Heart right ventricle (tissue), 16 donors: ENCODE results near the gene ZNF609. TPM values are rescaled to one million over a fixed set of nuclear protein-coding genes. Genes with fewer than 3 reads are reported as not detected.

Experiments used
- ATAC-seq, 8 donors: fragments of 200-7000 bp; cut with Tn5 transposase; one replicate each; pipeline ENCODE4 v1.9.1; 2020; ENCODE audit warnings: mild to moderate bottlenecking in 8 of 8, moderate library complexity in 8 of 8, moderate number of reproducible peaks in 1 of 8
- DNase-seq, 2 donors: peaks; one replicate each; pipeline ENCODE4 v3.0.0-alpha.2; 2020
- H3K27ac ChIP-seq, 10 donors: fragments of 200-600 bp; sonication (generic) in 2 of 10; one replicate each; pipeline versions ENCODE4 v1.5.0 to v1.8.0; 2020 to 2022; ENCODE audit warnings: mild to moderate bottlenecking in 3 of 10
- H3K27me3 ChIP-seq, 7 donors: fragments of 200-600 bp; one replicate each; pipeline ENCODE4 v1.8.0; 2021 to 2022; ENCODE audit warnings: mild to moderate bottlenecking in 2 of 7
- H3K36me3 ChIP-seq, 9 donors: fragments of 200-600 bp; sonication (generic) in 1 of 9; one replicate each; pipeline versions ENCODE4 v1.5.0 to v1.8.0; 2020 to 2022; ENCODE audit warnings: mild to moderate bottlenecking in 2 of 9
- H3K4me1 ChIP-seq, 9 donors: fragments of 200-600 bp; sonication (generic) in 1 of 9; one replicate each; pipeline versions ENCODE4 v1.5.0 to v1.8.0; 2020 to 2022; ENCODE audit warnings: mild to moderate bottlenecking in 4 of 9
- H3K4me3 ChIP-seq, 10 donors: fragments of 200-600 bp; sonication (generic) in 2 of 10; one replicate each; pipeline versions ENCODE4 v1.5.0 to v1.8.0; 2020 to 2022; ENCODE audit warnings: mild to moderate bottlenecking in 7 of 10, moderate library complexity in 2 of 10
- H3K9me3 ChIP-seq, 11 donors: fragments of 200-600 bp in 10 of 11; sonication (generic) in 2 of 11; one replicate each; pipeline versions ENCODE4 v1.5.0 to v1.8.0; 2013 to 2022; ENCODE audit warnings: mild to moderate bottlenecking in 2 of 11, control low read depth in 1 of 11, moderate library complexity in 1 of 11
- WGBS, 2 donors: extraction: QIAGEN DNeasy Blood & Tissue Kit; methylation state at CpG; one replicate each; pipeline ENCODE4 v1.1.7; 2013; ENCODE audit warnings: inconsistent platforms in 1 of 2; 5-methylcytosine and 5-hydroxymethylcytosine counted together
- intact Hi-C, 10 donors: fragments of 100-400 bp; cut with DNase I; formaldehyde crosslinking; loops; one replicate each; pipeline versions ENCODE4 v1.11.1 to v1.14.2; 2022
- polyA plus RNA-seq, 2 donors: library from polyadenylated mRNA; stranded (reverse); fragments of 200-250 nt; gene quantifications; one replicate each; pipeline ENCODE4 v1.2.3, GENCODE V29; 2013
- total RNA-seq, 10 donors: library from RNA; stranded (reverse); fragmentation: NEBNext Ultra II Directional in 3 of 10; extraction: Animal tissue kit (Norgen Biotek cat#: 25700) in 3 of 10; gene quantifications; one replicate each; pipeline versions ENCODE4 v1.2.1 to v1.2.4, GENCODE V29; 2021 to 2023
- TF ChIP-seq, protein P1 (sequence below), 9 donors: fragments of 200-600 bp; sonication (generic) in 2 of 9; IDR thresholded peaks; one replicate each; pipeline versions ENCODE4 v1.5.0 to v1.8.0; 2021 to 2022; ENCODE audit warnings: antibody characterized with exemption in 9 of 9, mild to moderate bottlenecking in 5 of 9, moderate library complexity in 1 of 9
- donor health status: Arrhythmogenic right ventricular cardiomyopathy.
- donor health status: ischemic (EF 13 %, LVEDD 7.1; RV severe dilation, severe dysfunction).
- donor health status: healthy with polysubstance abuse.
- donor health status: DM: no; HTN: yes; CAD: no.
- donor health status: DM: no; HTN: no; CAD: no.
- donor health status: ischemic (EF 25% LVEDD 6.9; RV normal size, moderate dysfunction).
- donor health status: ischemic (EF 25% LVEDD 5.7; RV mildly dilated, moderate dysfunction).
- donor health status: healthy.
- donor health status: DM: yes; HTN: yes; CAD: no.
- donor health status: Ischemic cardiomyopathy.
- donor health status: ischemic (EF 35%, LVEDD 5.7; RV mildly dilated, moderate dysfunction).
- donor health status: nonischemic (EF 11% LVEDD 7.7; RV severe dilation, severe dysfunction).
- donor health status: DM: yes; HTN: yes; CAD: no.
- donor health status: PGD.
- donor health status: ischemic (EF 29% LVEDD 5.4; RV normal size, mild dysfunction).
- donor health status: nonischemic (EF 23%, LVEDD 6.1; RV moderate dilation, normal function).

ZNF609 gene
- total and polyA plus RNA-seq, 12 donors = 4.0 to 19.2 (median 15.8) TPM

GRCh38 chr15:64712353-64712752, 252.0 kb downstream of the ZNF609 start:
- 71% methylated on average over 2 of the region's 2 CpGs for WGBS, 2 donors
- Histone ChIP-seq H3K4me1 (peaks cover 0 to 9% (median 4%) of the 10 kb centered on the region in 9 donors), H3K27ac (no peak overlapping the region), H3K9me3 (no peaks in the 10 kb centered on the region), H3K4me3 (no peak overlapping the region), H3K27me3 (no peaks in the 10 kb centered on the region), H3K36me3 (peaks cover 0 to 66% (median 0%) of the 10 kb centered on the region in 9 donors)
- ATAC-seq (no peak), DNase-seq (no peak)
- TF ChIP-seq, protein P1, sequence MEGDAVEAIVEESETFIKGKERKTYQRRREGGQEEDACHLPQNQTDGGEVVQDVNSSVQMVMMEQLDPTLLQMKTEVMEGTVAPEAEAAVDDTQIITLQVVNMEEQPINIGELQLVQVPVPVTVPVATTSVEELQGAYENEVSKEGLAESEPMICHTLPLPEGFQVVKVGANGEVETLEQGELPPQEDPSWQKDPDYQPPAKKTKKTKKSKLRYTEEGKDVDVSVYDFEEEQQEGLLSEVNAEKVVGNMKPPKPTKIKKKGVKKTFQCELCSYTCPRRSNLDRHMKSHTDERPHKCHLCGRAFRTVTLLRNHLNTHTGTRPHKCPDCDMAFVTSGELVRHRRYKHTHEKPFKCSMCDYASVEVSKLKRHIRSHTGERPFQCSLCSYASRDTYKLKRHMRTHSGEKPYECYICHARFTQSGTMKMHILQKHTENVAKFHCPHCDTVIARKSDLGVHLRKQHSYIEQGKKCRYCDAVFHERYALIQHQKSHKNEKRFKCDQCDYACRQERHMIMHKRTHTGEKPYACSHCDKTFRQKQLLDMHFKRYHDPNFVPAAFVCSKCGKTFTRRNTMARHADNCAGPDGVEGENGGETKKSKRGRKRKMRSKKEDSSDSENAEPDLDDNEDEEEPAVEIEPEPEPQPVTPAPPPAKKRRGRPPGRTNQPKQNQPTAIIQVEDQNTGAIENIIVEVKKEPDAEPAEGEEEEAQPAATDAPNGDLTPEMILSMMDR (IDR thresholded peaks at IDR 0.05) = no peak
- intact Hi-C loops = no loop called here

DNA sequence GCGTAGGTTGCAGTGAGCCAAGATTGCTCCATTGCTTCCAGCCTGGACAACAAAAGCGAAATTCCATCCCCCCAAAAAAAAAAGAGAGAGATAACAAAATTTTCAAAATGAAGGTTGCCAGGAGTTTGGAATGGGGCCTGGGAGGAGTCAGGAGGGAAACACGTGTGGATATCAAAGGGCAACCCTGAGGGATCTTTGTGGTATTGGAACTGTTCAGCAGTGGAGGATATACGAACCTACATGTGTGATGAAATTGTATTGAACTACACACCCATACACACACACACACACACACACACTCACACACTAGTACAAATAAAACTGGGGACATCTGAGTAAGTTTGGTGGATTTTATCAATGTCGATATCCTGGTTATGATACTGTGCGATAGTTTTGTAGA, 253.2 kb downstream of the ZNF609 start:
- WGBS, 2 donors = 84 to 86% methylated on average over 6 of the region's 6 CpGs
- Histone ChIP-seq H3K4me1 (peaks cover 8 to 20% (median 14%) of the 10 kb centered on the region in 9 donors), H3K27me3 (no peaks in the 10 kb centered on the region), H3K36me3 (peaks cover 0 to 67% (median 0%) of the 10 kb centered on the region in 9 donors), H3K9me3 (no peaks in the 10 kb centered on the region), H3K27ac (no peak overlapping the region), H3K4me3 (no peak overlapping the region)
- DNase-seq = no peak
- TF ChIP-seq, protein P1 (IDR thresholded peaks at IDR 0.05) = no peak
- intact Hi-C loops = no loop called here
- no peak for ATAC-seq

DNA sequence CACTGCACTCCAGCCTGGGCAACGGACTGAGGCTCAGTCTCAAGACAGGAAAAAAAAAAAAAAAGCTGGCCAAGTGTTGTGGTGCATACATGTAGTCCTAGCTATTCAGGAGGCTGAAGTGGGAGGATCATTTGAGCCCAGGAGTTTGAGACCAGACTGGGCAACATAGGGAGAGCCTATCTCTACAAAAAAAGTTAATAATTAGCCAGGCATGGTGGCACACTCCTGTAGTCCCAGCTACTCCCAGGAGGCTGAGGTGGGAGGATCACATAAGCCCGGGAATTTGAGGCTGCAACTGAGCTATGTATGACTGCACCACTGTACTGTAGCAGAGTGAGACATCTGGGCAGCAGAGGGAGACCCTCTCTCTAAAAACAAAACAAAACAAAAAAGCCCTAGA, 256.1 kb downstream of the ZNF609 start:
- no peaks in the 10 kb centered on the region for H3K27me3 ChIP-seq
- ATAC-seq (no peak), DNase-seq (no peak)
- H3K27ac ChIP-seq = peak overlapping the region in 9 of 10 donors; percentile 83 to 97 (median 90)
- H3K9me3 ChIP-seq = no peaks in the 10 kb centered on the region
- intact Hi-C loops = loop anchor here in 1 of 10 donors (2.0 kb wide), 1 partner anchor 14 kb away; no protein-coding TSS in a partner anchor
- peaks cover 15 to 43% (median 29%) of the 10 kb centered on the region in 9 donors for H3K4me1 ChIP-seq
- 89 to 90% methylated on average over 2 of the region's 2 CpGs for WGBS, 2 donors
- TF ChIP-seq, protein P1 (IDR thresholded peaks at IDR 0.05) = no peak
- peaks cover 0 to 51% (median 0%) of the 10 kb centered on the region in 9 donors for H3K36me3 ChIP-seq
- no peak overlapping the region for H3K4me3 ChIP-seq

DNA sequence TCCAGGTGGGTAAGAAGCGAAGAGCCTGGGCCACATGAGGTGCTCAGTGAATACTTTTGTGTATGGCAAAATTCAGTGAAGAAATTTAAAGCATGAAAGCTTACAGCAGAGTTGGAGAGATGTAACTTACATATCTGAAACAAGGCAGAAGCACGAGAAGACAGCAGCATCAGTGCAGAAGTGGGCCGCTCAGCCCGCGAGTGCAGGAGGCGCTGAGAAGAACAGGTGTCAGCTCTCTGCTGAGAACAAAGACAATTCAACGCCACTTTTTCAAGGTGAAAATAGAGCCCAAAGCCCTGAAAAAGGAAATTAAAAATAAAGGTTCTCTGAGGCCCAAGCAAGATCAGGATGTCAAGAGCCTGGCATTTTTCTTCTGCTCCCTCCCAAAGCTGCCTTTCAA, 256.8 kb downstream of the ZNF609 start:
- ATAC-seq = no peak
- no peaks in the 10 kb centered on the region for H3K9me3 ChIP-seq
- H3K27ac ChIP-seq = peak overlapping the region; percentile 83 to 97 (median 89)
- TF ChIP-seq, protein P1 (IDR thresholded peaks at IDR 0.05) = no peak
- no peak for DNase-seq
- H3K4me3 ChIP-seq = no peak overlapping the region
- 85 to 91% methylated on average over 7 of the region's 7 CpGs for WGBS, 2 donors
- no peaks in the 10 kb centered on the region for H3K27me3 ChIP-seq
- intact Hi-C loops = loop anchor here in 1 of 10 donors (2.0 kb wide), 1 partner anchor 14 kb away; no protein-coding TSS in a partner anchor
- peaks cover 15 to 43% (median 29%) of the 10 kb centered on the region in 9 donors for H3K4me1 ChIP-seq
- peaks cover 0 to 47% (median 0%) of the 10 kb centered on the region in 9 donors for H3K36me3 ChIP-seq
